Fibroblast of skin of abdomen (primary cell): ENCODE results near the gene POLD4.
A peak's percentile ranks its signal among the peaks of the same experiment; 100 is the strongest.
"Not testable (repeated sequence)": the region's sequence is repeated elsewhere in the genome, so short reads cannot be mapped to it uniquely, and the experiment has no call there.

ENCODE experiments used
- DNase-seq: peaks from one replicate; pipeline ENCODE4 v3.0.0-alpha.2; 2013

Gene POLD4

DNA sequence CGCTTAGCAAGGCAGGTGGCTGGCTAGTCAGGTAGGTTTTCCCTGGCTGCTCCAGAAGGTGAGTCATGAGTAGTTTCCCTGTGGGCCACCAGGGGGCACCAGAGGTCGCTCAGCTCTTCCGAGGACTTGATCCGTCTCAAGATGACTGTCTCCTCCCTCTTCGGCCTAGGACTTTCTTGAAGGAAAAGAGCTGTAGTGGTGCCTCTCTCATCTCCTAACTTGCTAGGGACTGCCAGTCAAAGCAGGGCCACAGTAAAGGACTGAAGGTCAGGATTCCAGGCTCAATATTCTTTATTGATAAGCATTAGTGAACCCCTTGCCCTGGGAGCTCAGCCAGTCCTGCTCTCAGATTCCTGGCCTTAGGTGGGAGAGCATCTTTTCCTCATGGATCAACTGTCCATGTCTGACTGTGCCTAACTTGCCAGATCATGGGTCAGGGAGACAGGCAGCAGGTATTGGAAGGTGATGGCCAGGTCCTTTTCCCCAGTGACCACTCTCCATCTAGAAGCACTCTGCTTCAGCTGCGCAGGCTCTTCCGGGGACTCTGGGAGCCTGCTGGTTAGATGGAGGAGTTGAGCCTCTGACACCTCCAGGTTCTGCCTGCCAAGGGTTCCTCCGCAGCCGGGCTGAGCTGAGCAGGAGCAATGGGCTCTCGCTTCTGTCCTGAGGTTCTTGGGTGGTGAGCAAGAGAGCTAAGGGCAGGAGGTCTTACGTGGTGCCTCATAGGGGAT is 1.9 kb downstream of the POLD4 start:
- peak; percentile 68 for DNase-seq

- no peak for DNase-seq
These were observed 3.3 kb downstream of the POLD4 start for GRCh38 chr11:67349928-67350465.

DNA sequence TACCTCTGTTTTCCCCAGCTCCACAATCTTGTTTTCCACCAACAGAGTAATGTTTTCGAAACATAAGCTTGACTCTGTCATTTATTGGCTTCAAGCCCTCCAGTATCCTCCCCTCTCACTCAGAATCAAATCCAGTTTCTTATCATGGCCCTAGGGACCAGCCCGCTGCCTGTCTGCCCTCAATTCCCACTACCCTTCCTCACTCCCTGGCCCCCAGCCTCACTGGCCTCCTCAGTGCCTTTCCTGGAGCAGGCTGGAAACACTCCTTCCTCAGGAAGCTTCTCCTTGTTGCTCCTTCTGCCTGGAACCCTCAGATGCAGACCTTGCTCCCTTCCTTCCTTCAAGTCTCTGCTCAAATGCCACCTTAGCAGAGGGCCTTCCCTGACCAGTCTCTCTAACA is 3.9 kb downstream of the POLD4 start:
- no peak for DNase-seq

GRCh38 chr11:67349036-67349435 is 4.3 kb downstream of the POLD4 start:
- no peak for DNase-seq

GRCh38 chr11:67347964-67348749 is 5.2 kb downstream of the POLD4 start:
- DNase-seq: peak; percentile 58

- DNase-seq: peak; percentile 47
These were observed 7.2 kb downstream of the POLD4 start for GRCh38 chr11:67345920-67346819.

DNA sequence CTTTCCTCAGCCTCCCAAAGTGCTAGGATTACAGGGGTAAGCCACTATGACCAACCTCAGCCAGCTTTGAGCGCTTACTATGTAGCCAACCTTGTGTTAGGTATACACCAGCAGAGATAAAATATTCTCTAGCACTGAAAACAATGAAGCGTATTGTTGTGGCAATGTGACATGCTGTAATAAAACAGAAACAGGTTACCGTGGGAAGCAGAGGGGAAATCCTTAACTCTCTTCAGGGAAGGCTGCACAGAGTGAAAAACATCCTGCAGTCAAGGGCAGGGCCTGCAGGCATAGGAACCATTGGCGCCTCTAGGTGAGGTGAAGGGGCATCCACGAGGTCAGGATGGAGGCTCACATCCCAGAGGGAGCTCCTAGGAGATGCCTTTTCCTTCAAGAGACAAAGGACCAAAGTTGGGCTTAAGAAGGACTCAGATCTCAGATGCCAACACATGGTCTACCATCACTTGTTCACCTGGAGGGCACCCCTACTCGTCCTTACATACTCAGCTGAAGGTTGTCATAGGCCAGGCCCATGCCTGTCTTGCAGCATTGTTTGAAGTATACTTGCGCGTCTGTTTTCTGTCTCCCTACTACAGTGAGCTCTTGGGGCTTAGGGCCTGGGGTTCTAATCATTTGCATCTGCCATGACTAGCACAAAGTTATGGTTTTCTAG is 8.0 kb downstream of the POLD4 start:
- no peak for DNase-seq

- no peak for DNase-seq
These were observed 9.1 kb downstream of the POLD4 start for GRCh38 chr11:67344264-67344663.

GRCh38 chr11:67337257-67337656 is 16.1 kb downstream of the POLD4 start:
- no peak for DNase-seq

- DNase-seq: no peak
These were observed 21.2 kb downstream of the POLD4 start for GRCh38 chr11:67332081-67332691.

DNA sequence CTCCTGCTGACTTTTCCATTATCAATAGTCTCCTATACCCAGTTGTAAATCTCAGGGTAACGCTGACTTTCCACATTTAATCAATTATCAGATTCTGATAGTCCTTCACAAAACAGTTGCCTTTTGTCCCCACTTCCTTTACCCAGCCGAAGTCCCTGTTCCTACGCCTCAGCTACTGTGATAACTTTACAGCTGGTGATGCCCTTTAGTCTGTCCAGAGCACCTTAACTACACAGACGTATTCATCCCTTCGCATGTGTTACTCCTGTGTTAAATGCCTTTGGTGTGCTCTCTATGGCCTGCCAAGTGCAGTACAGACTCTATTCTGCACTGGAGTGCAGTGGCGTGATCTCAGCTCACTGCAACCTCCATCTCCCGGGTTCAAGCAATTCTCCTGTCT is 29.8 kb downstream of the POLD4 start:
- DNase-seq: no peak

GRCh38 chr11:67322049-67322448 is 31.3 kb downstream of the POLD4 start:
- DNase-seq: no peak

- DNase-seq: no peak
These were observed 32.0 kb downstream of the POLD4 start for GRCh38 chr11:67321313-67321871.

- no peak for DNase-seq
These were observed 32.7 kb downstream of the POLD4 start for GRCh38 chr11:67320691-67321090.

DNA sequence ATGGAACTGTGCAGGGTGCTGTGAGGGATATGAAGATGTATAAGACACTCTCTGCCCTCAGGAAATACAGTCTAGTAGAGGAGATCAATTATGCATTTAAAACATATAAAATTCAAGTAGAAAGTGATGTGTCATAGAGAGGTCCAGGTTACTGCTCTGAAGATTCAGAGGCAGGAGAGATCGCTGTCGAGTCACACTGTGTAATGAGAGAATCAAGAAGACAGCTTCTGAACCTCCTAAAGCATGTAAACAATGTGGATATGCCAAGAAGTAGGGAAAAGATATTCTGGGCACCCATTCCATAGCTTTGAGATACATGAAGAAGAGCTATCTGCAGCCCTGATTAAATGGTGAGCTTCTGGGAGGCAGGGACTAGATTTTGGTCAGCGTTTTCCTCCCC is 33.3 kb downstream of the POLD4 start:
- DNase-seq: no peak

DNA sequence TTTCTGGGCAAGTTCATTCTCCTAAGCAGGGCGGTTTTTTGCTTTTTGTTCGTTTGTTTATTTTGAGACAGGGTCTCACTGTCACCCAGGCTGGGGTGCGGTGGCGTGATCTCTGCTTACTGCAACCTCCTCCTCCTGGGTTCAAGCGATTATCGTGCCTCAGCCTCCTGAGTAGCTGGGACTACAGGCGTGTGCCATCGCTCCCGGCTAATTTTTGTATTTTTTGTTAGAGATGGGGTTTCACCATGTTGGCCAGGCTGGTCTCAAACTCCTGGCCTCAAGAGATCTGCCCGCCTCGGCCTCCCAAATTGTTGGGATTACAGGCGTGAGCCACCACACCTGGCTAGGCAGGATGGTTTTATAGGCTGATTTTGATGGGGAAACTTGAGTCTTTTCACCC is 34.5 kb downstream of the POLD4 start:
- not testable (repeated sequence) for DNase-seq

DNA sequence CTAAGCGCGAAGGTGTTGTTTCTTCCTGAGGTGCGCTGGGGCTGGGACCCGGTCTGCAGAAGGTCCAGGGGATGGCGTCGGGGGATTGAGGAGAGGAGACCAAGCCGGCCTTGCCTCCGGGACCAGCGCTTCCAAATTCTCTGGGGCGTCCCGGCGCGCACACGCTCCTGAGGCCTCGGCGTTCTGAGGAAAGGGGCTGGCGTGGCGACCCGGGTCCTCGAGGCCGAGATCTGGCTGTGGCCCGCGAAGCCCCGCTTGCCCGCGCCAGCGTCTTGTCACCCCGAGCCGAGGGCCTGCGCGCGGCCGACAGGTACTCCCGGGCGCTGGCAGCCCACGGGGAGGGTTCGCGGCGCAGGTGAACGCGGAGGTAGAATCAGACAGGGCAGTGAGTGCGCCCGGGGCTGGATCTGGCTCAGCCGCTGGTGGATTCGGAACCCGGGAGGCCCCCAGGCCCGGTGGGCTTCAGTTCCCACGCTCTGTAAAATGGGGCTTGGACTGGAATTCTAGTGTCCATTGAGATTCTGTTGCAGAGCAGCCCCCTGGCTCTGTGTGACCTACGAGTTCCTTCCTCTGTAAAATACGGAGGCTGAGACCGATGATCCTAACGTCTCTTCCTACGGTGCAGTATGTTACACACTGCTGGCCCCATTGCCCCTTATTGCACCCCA is 35.3 kb downstream of the POLD4 start:
- no peak for DNase-seq

GRCh38 chr11:67317205-67317887 is 36.0 kb downstream of the POLD4 start:
- DNase-seq: peak; percentile 91

DNA sequence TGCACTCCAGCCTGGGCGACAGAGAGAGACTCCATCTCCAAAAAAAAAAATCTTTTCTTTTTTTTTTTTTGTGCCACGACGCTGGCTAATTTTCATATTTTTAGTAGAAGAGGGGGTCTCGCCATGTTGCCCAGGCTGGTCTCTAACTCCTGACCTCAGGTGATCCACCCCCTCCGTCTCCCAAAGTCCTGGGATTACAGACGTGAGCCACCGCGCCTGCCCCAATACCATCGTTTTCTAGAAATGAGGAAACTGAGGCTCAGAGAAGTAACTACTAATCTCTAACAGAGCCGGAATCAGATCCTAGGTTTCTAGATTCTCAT is 36.5 kb downstream of the POLD4 start:
- no peak for DNase-seq

GRCh38 chr11:67315325-67315909 is 37.9 kb downstream of the POLD4 start:
- DNase-seq: no peak
